SKM-1 (cell line): Measurements from ENCODE around the gene MANF.

Source experiments
- DNase-seq: peaks from one replicate; lab custom pipeline; 2025; ENCODE audit not compliant: unreplicated experiment; lab: John Stamatoyannopoulos, UW

Gene MANF

GRCh38 chr3:51429138-51429537 is 44.0 kb downstream of the MANF start:
- no peak for DNase-seq

DNA sequence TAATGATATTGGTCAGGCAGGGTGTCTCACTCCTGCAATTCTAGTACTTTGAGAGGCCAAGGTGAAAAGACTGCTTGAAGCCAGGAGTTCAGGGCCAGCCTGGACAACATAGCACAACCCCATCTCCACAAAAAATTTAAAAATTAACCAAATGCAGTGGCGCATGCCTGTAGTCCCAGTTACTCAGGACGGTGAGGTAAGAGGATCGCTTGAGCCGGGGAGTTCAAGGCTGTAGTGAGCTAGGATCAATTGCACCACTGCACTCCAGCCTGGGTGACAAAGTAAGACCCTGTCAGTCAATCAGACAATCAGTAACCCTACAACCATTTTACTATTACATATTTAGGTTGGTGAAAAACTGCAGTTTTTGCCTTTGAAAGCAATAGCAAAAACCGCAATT is 49.0 kb downstream of the MANF start:
- no peak for DNase-seq

DNA sequence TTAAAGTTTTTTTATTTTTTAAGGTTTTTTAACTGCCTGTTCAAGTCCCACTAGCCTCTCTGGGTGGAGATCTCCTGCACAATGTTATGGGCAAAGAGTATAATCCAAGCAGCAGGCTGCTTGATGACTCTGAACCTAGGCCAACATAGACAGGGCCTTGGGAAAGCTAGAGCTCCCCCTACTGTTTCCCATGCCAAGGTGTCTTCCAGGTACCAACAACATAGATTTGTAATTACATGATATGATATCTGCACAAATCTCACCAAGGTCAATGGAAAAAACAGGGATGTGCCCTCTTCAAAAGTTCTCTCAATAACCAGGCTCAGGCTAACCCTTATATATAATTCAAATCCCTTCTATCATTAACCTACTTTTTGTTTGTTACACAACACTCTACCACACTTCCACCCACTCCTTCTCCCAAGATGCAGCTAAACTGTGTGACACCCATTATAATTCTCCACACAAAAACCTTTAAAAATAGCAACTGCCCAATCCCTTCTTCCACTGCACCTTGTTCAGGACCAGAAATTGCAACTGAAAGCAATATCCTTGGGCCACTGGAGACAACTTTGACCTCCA is 49.7 kb downstream of the MANF start:
- no peak for DNase-seq

DNA sequence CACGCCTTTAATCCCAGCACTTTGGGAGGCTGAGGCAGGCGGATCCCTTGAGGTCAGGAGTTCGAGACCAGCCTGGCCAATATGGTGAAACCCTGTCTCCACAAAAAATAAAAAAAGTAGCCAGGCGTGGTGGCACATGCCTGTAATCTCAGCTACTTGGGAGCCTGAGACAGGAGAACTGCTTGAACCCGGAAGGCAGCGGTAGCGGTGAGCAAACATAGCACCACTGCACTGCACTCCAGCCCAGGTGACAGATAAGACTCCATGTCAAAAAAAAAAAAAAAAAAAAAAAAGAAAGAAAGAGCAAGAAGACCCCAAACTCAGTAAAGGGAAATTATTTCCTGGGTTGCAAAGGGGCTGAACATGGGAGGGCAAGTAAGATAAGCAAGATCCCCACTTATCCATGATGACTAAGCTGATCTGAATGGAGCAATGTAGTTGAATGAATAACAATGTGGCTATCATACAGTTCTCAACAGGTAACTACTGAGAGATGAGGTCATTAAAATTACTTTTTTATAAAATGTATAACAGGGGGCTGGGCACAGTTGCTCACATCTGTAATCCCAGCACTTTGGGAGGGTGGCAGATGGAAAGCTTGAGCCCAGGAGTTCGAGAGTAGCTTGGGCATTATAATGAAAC is 52.0 kb downstream of the MANF start:
- no peak for DNase-seq
